ENCODE measurements around the gene BAHCC1.

DNA sequence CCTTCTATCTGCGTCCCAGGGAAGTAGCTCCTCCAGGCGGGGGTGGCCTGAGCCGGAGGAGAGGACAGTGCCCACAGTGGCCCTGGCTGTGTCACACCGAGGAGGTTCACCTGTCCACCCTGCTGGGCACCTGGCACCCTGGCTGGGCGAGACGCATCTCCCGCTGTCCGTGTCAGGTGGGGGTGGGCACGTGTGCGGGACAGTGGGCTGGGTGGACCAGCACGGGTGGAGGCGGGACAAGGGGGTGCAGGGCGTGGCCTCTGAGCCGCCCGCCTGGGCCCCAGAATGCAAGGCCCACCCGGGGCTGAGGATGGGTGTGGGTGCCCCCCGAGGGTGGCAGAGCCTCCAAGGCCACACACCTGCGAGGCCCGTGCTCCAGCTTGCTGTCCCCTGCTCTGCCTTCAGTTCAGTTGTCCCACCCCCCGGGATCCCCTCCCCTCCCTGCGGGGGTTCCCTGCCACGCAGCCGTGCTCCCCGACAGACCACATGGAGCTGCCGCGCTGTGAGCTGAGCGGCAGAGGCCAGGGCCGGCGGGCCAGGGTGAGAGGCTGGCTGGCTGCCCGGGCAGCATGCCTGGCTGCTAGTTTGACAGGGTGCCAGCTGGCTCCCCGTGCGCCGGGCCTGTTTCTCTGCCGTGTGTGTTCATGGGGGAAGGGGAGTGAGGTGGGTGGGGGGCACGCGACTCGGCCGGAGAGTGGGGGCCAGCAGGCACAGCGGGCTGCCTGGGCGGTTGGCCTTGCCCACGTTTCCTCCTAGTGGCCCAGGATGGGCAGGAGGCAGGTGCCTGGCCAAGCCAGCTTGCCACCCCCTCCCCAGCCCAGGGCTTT lies 33.9 kb downstream of the BAHCC1 start:
- TF ChIP-seq, protein P1, sequence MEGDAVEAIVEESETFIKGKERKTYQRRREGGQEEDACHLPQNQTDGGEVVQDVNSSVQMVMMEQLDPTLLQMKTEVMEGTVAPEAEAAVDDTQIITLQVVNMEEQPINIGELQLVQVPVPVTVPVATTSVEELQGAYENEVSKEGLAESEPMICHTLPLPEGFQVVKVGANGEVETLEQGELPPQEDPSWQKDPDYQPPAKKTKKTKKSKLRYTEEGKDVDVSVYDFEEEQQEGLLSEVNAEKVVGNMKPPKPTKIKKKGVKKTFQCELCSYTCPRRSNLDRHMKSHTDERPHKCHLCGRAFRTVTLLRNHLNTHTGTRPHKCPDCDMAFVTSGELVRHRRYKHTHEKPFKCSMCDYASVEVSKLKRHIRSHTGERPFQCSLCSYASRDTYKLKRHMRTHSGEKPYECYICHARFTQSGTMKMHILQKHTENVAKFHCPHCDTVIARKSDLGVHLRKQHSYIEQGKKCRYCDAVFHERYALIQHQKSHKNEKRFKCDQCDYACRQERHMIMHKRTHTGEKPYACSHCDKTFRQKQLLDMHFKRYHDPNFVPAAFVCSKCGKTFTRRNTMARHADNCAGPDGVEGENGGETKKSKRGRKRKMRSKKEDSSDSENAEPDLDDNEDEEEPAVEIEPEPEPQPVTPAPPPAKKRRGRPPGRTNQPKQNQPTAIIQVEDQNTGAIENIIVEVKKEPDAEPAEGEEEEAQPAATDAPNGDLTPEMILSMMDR (IDR thresholded peaks at IDR 0.05) = no peak
- TF ChIP-seq EZH2 (IDR thresholded peaks at IDR 0.05) = no peak
- TF ChIP-seq EZH2phosphoT487 (IDR thresholded peaks at IDR 0.05) = no peak

Data from neural progenitor cell (in vitro differentiated cells).